Neural cell (in vitro differentiated cells): ENCODE measurements around the gene CALY. TPM values are rescaled to one million over a fixed set of nuclear protein-coding genes. Genes with fewer than 3 reads are reported as not detected.

Experiments
- H2AFZ ChIP-seq: fragments of 200-600, 300-800 bp; sonication (generic), shearing (Covaris generic); 2 replicates; pipeline ENCODE4 v1.6.0; 2014; ENCODE audit warnings: low read depth, mild to moderate bottlenecking, antibody characterized with exemption, low read length, moderate library complexity
- H3F3A ChIP-seq: fragments of 200-600 bp; shearing (Covaris generic); 2 replicates; pipeline ENCODE4 v1.6.1; 2016; ENCODE audit warnings: mild to moderate bottlenecking, moderate library complexity, mixed read lengths, antibody characterized with exemption, low read length; ENCODE audit not compliant: insufficient read depth, poor library complexity, severe bottlenecking
- H3K27ac ChIP-seq: fragments of 200-600, 300-800 bp; sonication (generic), shearing (Covaris generic); 2 replicates; pipeline ENCODE4 v1.5.1; 2014; ENCODE audit warnings: mild to moderate bottlenecking, low read length, moderate library complexity
- H3K27me3 ChIP-seq: fragments of 300-800, 200-600 bp; sonication (generic), shearing (Covaris generic); 2 replicates; pipeline ENCODE4 v1.6.0; 2014; ENCODE audit warnings: mild to moderate bottlenecking, low read depth, low read length, moderate library complexity; ENCODE audit not compliant: insufficient read depth
- H3K36me3 ChIP-seq: fragments of 300-800, 200-600 bp; sonication (generic), shearing (Covaris generic); 2 replicates; pipeline ENCODE4 v1.5.1; 2014; ENCODE audit warnings: mild to moderate bottlenecking, antibody characterized with exemption, low read length, moderate library complexity; ENCODE audit not compliant: insufficient read depth
- H3K4me2 ChIP-seq: fragments of 300-800, 200-600 bp; sonication (generic), shearing (Covaris generic); 2 replicates; pipeline ENCODE4 v1.6.0; 2014; ENCODE audit warnings: mild to moderate bottlenecking, low read length
- H3K4me3 ChIP-seq: fragments of 300-800, 200-600 bp; sonication (generic), shearing (Covaris generic); 2 replicates; pipeline ENCODE4 v1.5.1; 2014; ENCODE audit warnings: mild to moderate bottlenecking, low read length, moderate library complexity
- H3K79me2 ChIP-seq: fragments of 200-600 bp; shearing (Covaris generic); replicated peaks from 2 replicates; pipeline ENCODE4 v1.6.0; 2014; ENCODE audit warnings: mild to moderate bottlenecking, low read length, moderate library complexity; ENCODE audit not compliant: insufficient read depth
- H3K9ac ChIP-seq: fragments of 300-800, 200-600 bp; sonication (generic), shearing (Covaris generic); 2 replicates; pipeline ENCODE4 v1.6.1; 2016; ENCODE audit warnings: mild to moderate bottlenecking, low read length, mixed read lengths
- H3K9me2 ChIP-seq: fragments of 200-600 bp; shearing (Covaris generic); 2 replicates; pipeline ENCODE4 v1.6.1; 2016; ENCODE audit warnings: mild to moderate bottlenecking, low read length, mixed read lengths; ENCODE audit not compliant: insufficient read depth
- H3K9me3 ChIP-seq: fragments of 200-600, 300-800 bp; sonication (generic), shearing (Covaris generic); 2 replicates; pipeline ENCODE4 v1.6.1; 2016; ENCODE audit warnings: mild to moderate bottlenecking, mixed run types, low read length, moderate library complexity, mixed read lengths
- H4K20me1 ChIP-seq: fragments of 200-600 bp; shearing (Covaris generic); 2 replicates; pipeline ENCODE4 v1.6.1; 2016; ENCODE audit warnings: mild to moderate bottlenecking, mixed run types; ENCODE audit not compliant: insufficient read depth
- EP300 ChIP-seq: fragments of 450-650 bp; conservative IDR thresholded peaks from 2 replicates; pipeline ENCODE4 v1.6.1; 2014; ENCODE audit warnings: antibody characterized with exemption, mild to moderate bottlenecking, moderate library complexity; ENCODE audit not compliant: poor library complexity, severe bottlenecking
- EZH2 ChIP-seq: fragments of 200-600, 300-800 bp; shearing (Covaris generic), sonication (generic); IDR thresholded peaks from 2 replicates; pipeline ENCODE4 v1.6.1; 2014; ENCODE audit warnings: antibody characterized with exemption, low read length, borderline replicate concordance, mild to moderate bottlenecking; ENCODE audit not compliant: insufficient read depth, poor library complexity, severe bottlenecking
- MXI1 ChIP-seq: fragments of 450-650 bp; conservative IDR thresholded peaks from 2 replicates; pipeline ENCODE4 v1.6.1; 2014; ENCODE audit warnings: antibody characterized with exemption, mild to moderate bottlenecking; ENCODE audit not compliant: poor library complexity, severe bottlenecking
- POLR2AphosphoS5 ChIP-seq: IDR thresholded peaks from 2 replicates; pipeline ENCODE4 v1.6.1; 2012
- RAD21 ChIP-seq: fragments of 450-650 bp; conservative IDR thresholded peaks from 2 replicates; pipeline ENCODE4 v1.6.1; 2014; ENCODE audit warnings: antibody characterized with exemption, mild to moderate bottlenecking, moderate library complexity
- SMC3 ChIP-seq: fragments of 450-650 bp; conservative IDR thresholded peaks from 2 replicates; pipeline ENCODE4 v1.6.1; 2014; ENCODE audit warnings: antibody characterized with exemption, mild to moderate bottlenecking, moderate library complexity; ENCODE audit not compliant: poor library complexity
- TAF1 ChIP-seq: IDR thresholded peaks from 2 replicates; pipeline ENCODE4 v1.6.1; 2012; ENCODE audit warnings: low read depth
- polyA plus RNA-seq: library from polyadenylated mRNA; depleted of rRNA; stranded (reverse); fragments of >200 nt; gene quantifications from 2 replicates; pipeline ENCODE4 v1.2.3, GENCODE V29; 2014
- TF ChIP-seq, protein P1 (sequence below): fragments of 450-650 bp; IDR thresholded peaks from 2 replicates; pipeline ENCODE4 v1.5.1; 2014; ENCODE audit warnings: antibody characterized with exemption, mild to moderate bottlenecking, moderate library complexity; ENCODE audit not compliant: poor library complexity, severe bottlenecking
- TF ChIP-seq, protein P2 (sequence below): IDR thresholded peaks from 2 replicates; pipeline ENCODE4 v1.6.1; 2012; ENCODE audit warnings: borderline replicate concordance

Gene CALY
- polyA plus RNA-seq, 1 donor from 2014 or later: 3.7 TPM

DNA sequence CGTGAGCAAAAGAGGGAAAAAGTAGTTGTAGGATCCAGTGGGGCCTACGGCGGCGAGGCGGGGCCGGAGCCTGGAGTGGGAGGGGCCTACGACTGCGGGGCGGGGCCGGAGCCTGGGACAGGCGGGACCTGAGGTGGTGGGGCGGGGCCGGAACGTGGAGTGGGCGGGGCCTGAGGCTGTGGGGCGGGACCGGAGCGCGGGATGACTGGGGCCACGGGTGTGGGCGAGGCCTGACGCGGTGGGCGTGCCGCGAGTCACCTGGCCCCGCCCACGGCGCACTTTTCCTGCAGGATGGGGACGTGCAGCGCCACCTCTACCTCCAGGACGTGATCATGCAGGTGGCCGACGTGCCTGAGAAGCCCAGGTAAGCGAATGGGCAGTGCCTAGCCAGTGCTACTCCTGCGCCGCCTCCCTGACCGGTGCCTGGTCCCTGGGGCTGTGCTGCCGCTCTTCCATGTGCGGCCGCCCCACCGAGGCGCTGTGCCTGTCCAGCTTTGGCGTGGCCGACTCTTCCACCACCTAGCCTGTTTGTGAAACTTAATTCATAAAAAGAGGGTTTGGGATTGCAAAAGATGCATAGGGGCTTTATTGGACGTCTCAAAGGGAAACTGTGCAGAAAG is 27.5 kb downstream of the CALY start:
- H2AFZ ChIP-seq: peak overlapping the region; percentile 27
- peak overlapping the region; percentile 78 for H3K27ac ChIP-seq

DNA sequence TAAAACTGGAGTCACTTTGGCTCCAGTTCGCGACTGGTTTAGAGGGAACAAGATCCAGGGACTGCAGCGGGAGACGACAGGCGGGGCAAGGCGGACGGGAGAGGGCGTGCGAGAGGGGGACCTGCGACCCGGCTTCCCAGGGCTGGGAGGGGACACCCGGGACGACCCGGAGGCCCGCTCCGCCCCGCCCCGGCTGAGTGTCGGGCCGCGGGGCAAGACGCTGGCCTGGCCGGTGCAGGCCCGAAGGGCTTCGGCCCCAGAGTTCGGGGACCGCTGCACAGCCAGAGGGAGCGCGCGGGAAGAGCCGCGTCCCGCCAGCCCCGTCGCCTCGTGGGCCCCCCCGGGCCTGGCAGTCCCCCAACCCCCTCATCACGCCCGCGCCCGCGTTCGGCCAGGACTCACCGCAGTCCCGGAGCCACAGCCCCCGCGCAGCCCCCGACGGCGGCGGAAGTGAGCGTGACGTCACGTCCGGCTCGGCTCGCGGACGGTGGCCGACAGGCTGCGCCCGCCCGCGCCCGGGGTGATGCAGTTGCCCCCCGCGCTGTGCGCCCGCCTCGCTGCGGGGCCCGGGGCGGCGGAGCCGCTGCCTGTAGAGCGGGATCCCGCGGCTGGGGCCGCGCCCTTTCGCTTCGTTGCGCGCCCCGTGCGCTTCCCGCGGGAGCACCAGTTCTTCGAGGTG is 28.1 kb downstream of the CALY start, which contains the start of the genes TUBGCP2 and ZNF511:
TUBGCP2 (minus strand) TSS at position 452 of the 679 bp plus-strand sequence. CDS start 5,931 bp downstream, outside the sequence.
ZNF511 (plus strand) TSS at position 494 of the 679 bp plus-strand sequence; CDS start at position 524, 30 bp downstream.
- no peaks in the 10 kb centered on the region for H3K9me2 ChIP-seq
- peak within 1 kb of the TSS; percentile 82 for H3K9ac ChIP-seq
- H3K79me2 ChIP-seq: peaks cover 25% of the 10 kb centered on the region
- no peaks in the 10 kb centered on the region for H3K9me3 ChIP-seq
- peak within 1 kb of the TSS; percentile 27 for H2AFZ ChIP-seq
- peak within 1 kb of the TSS; percentile 78 for H3K27ac ChIP-seq
- peak within 1 kb of the TSS; percentile 95 for H3K4me2 ChIP-seq
- H3K27me3 ChIP-seq: no peaks in the 10 kb centered on the region
- H3F3A ChIP-seq: no peaks in the 10 kb centered on the region
- no peaks in the 10 kb centered on the region for H4K20me1 ChIP-seq
- peak within 1 kb of the TSS; percentile 85 for H3K4me3 ChIP-seq
- TF ChIP-seq, protein P1, sequence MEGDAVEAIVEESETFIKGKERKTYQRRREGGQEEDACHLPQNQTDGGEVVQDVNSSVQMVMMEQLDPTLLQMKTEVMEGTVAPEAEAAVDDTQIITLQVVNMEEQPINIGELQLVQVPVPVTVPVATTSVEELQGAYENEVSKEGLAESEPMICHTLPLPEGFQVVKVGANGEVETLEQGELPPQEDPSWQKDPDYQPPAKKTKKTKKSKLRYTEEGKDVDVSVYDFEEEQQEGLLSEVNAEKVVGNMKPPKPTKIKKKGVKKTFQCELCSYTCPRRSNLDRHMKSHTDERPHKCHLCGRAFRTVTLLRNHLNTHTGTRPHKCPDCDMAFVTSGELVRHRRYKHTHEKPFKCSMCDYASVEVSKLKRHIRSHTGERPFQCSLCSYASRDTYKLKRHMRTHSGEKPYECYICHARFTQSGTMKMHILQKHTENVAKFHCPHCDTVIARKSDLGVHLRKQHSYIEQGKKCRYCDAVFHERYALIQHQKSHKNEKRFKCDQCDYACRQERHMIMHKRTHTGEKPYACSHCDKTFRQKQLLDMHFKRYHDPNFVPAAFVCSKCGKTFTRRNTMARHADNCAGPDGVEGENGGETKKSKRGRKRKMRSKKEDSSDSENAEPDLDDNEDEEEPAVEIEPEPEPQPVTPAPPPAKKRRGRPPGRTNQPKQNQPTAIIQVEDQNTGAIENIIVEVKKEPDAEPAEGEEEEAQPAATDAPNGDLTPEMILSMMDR: peak; percentile 40
- peak; percentile 76 for TF ChIP-seq EP300
- peak; percentile 74 for TF ChIP-seq MXI1
- peak; percentile 95 for TF ChIP-seq POLR2AphosphoS5
- TF ChIP-seq, protein P2, sequence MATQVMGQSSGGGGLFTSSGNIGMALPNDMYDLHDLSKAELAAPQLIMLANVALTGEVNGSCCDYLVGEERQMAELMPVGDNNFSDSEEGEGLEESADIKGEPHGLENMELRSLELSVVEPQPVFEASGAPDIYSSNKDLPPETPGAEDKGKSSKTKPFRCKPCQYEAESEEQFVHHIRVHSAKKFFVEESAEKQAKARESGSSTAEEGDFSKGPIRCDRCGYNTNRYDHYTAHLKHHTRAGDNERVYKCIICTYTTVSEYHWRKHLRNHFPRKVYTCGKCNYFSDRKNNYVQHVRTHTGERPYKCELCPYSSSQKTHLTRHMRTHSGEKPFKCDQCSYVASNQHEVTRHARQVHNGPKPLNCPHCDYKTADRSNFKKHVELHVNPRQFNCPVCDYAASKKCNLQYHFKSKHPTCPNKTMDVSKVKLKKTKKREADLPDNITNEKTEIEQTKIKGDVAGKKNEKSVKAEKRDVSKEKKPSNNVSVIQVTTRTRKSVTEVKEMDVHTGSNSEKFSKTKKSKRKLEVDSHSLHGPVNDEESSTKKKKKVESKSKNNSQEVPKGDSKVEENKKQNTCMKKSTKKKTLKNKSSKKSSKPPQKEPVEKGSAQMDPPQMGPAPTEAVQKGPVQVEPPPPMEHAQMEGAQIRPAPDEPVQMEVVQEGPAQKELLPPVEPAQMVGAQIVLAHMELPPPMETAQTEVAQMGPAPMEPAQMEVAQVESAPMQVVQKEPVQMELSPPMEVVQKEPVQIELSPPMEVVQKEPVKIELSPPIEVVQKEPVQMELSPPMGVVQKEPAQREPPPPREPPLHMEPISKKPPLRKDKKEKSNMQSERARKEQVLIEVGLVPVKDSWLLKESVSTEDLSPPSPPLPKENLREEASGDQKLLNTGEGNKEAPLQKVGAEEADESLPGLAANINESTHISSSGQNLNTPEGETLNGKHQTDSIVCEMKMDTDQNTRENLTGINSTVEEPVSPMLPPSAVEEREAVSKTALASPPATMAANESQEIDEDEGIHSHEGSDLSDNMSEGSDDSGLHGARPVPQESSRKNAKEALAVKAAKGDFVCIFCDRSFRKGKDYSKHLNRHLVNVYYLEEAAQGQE: no peak
- peak; percentile 59 for TF ChIP-seq TAF1
- no peak for TF ChIP-seq EZH2
- TF ChIP-seq SMC3: peak; percentile 30
- TF ChIP-seq RAD21: no peak
- H3K36me3 ChIP-seq: no peaks in the 10 kb centered on the region

More for the DNA sequence above, 27.5 kb downstream of the CALY start:
- peak; percentile 18 for TF ChIP-seq TAF1
- TF ChIP-seq SMC3: no peak
- H3K9me3 ChIP-seq: no peaks in the 10 kb centered on the region
- no peaks in the 10 kb centered on the region for H3K9me2 ChIP-seq
- no peaks in the 10 kb centered on the region for H3K36me3 ChIP-seq
- no peaks in the 10 kb centered on the region for H4K20me1 ChIP-seq
- H3K79me2 ChIP-seq: peaks cover 25% of the 10 kb centered on the region
- H3F3A ChIP-seq: no peaks in the 10 kb centered on the region
- H3K9ac ChIP-seq: peak overlapping the region; percentile 82
- peak overlapping the region; percentile 85 for H3K4me3 ChIP-seq
- no peak overlapping the region for H3K4me2 ChIP-seq
- H3K27me3 ChIP-seq: no peaks in the 10 kb centered on the region
